SJSA1 (cell line): ENCODE measurements around the gene HDAC4. TPM values are rescaled to one million over a fixed set of nuclear protein-coding genes. Genes with fewer than 3 reads are reported as not detected.

Experiments
- DNase-seq, 2 experiments: peaks; one replicate each; pipeline ENCODE4 v3.0.0-alpha.2; 2015 to 2020; ENCODE audit warnings: low spot score in 2 of 2, low read depth in 1 of 2
- H3K27ac ChIP-seq: fragments of 250-450 bp; sonication (Bioruptor Pico); 2 replicates; pipeline ENCODE4 v1.5.1; 2020; ENCODE audit warnings: mild to moderate bottlenecking, moderate library complexity
- H3K27me3 ChIP-seq: fragments of 250-450 bp; sonication (Bioruptor Pico); replicated peaks from 2 replicates; pipeline ENCODE4 v1.5.1; 2020; ENCODE audit warnings: mild to moderate bottlenecking, moderate library complexity
- H3K36me3 ChIP-seq: fragments of 250-450 bp; sonication (Bioruptor Pico); 2 replicates; pipeline ENCODE4 v1.5.1; 2020; ENCODE audit warnings: mild to moderate bottlenecking
- H3K4me1 ChIP-seq: fragments of 250-450 bp; sonication (Bioruptor Pico); replicated peaks from 2 replicates; pipeline ENCODE4 v1.6.1; 2021; ENCODE audit warnings: mild to moderate bottlenecking
- H3K4me3 ChIP-seq: fragments of 250-450 bp; sonication (Bioruptor Pico); 2 replicates; pipeline ENCODE4 v1.5.1; 2020; ENCODE audit warnings: mild to moderate bottlenecking
- H3K9me3 ChIP-seq: fragments of 250-450 bp; sonication (Bioruptor Pico); replicated peaks from 2 replicates; pipeline ENCODE4 v1.5.1; 2020; ENCODE audit warnings: mild to moderate bottlenecking
- total RNA-seq: library from RNA; depleted of rRNA; stranded (reverse); fragments of >200 nt; shearing (Covaris generic); gene quantifications from 2 replicates; pipeline ENCODE4 v1.2.3, GENCODE V29; 2014

Gene HDAC4
- total RNA-seq, 1 experiment from 2014 or later: 13.2 TPM

GRCh38 chr2:239060676-239061075 is 340.1 kb downstream of the HDAC4 start:
- H3K9me3 ChIP-seq: no peaks in the 10 kb centered on the region
- H3K36me3 ChIP-seq: 0 out of 2 replicates have a peak, but pooled peaks cover under 1% of the 10 kb centered on the region
- DNase-seq: no peak
- no peaks in the 10 kb centered on the region for H3K27me3 ChIP-seq
- no peaks in the 10 kb centered on the region; the same call in 1 of the 2 replicates for H3K4me1 ChIP-seq
- no peak overlapping the region for H3K27ac ChIP-seq
- no peak overlapping the region for H3K4me3 ChIP-seq

- no peaks in the 10 kb centered on the region for H3K9me3 ChIP-seq
- H3K36me3 ChIP-seq: no peaks in the 10 kb centered on the region
- no peaks in the 10 kb centered on the region for H3K27me3 ChIP-seq
- no peak overlapping the region for H3K4me3 ChIP-seq
- no peak for DNase-seq
- no peak overlapping the region for H3K27ac ChIP-seq
- H3K4me1 ChIP-seq: no peaks in the 10 kb centered on the region; the same call in 1 of the 2 replicates
These were observed 341.0 kb downstream of the HDAC4 start for GRCh38 chr2:239059854-239060253.

- Histone ChIP-seq H3K27ac (no peak overlapping the region), H3K27me3 (no peaks in the 10 kb centered on the region), H3K4me3 (no peak overlapping the region), H3K36me3 (0 out of 2 replicates have a peak, but pooled peaks cover 3% of the 10 kb centered on the region), H3K9me3 (no peaks in the 10 kb centered on the region), H3K4me1 (no peaks in the 10 kb centered on the region; the same call in 1 of the 2 replicates)
- DNase-seq: no peak
These were observed 342.1 kb downstream of the HDAC4 start for GRCh38 chr2:239058766-239059165.

GRCh38 chr2:239057533-239057932 is 343.3 kb downstream of the HDAC4 start:
- H3K4me3 ChIP-seq: no peak overlapping the region
- 0 out of 2 replicates have a peak, but pooled peaks cover 3% of the 10 kb centered on the region for H3K36me3 ChIP-seq
- no peak overlapping the region for H3K27ac ChIP-seq
- no peaks in the 10 kb centered on the region; the same call in 1 of the 2 replicates for H3K4me1 ChIP-seq
- no peak for DNase-seq
- no peaks in the 10 kb centered on the region for H3K27me3 ChIP-seq
- H3K9me3 ChIP-seq: no peaks in the 10 kb centered on the region

- Histone ChIP-seq H3K4me3 (no peak overlapping the region), H3K27me3 (no peaks in the 10 kb centered on the region), H3K4me1 (no peaks in the 10 kb centered on the region; the same call in 1 of the 2 replicates), H3K27ac (no peak overlapping the region), H3K36me3 (0 out of 2 replicates have a peak, but pooled peaks cover 3% of the 10 kb centered on the region), H3K9me3 (no peaks in the 10 kb centered on the region)
- no peak for DNase-seq
These were observed 344.2 kb downstream of the HDAC4 start for GRCh38 chr2:239056611-239057010.

- no peaks in the 10 kb centered on the region for H3K9me3 ChIP-seq
- H3K4me1 ChIP-seq: no peaks in the 10 kb centered on the region; the same call in 1 of the 2 replicates
- DNase-seq: no peak
- no peaks in the 10 kb centered on the region for H3K27me3 ChIP-seq
- no peak overlapping the region for H3K4me3 ChIP-seq
- H3K27ac ChIP-seq: no peak overlapping the region
- 0 out of 2 replicates have a peak, but pooled peaks cover 3% of the 10 kb centered on the region for H3K36me3 ChIP-seq
These were observed 344.9 kb downstream of the HDAC4 start for GRCh38 chr2:239055756-239056493.

- no peak overlapping the region for H3K4me3 ChIP-seq
- no peak for DNase-seq
These were observed 345.9 kb downstream of the HDAC4 start for GRCh38 chr2:239054921-239055320.

GRCh38 chr2:239053801-239054503 is 346.9 kb downstream of the HDAC4 start:
- Histone ChIP-seq H3K27ac (no peak overlapping the region), H3K36me3 (0 out of 2 replicates have a peak, but pooled peaks cover 3% of the 10 kb centered on the region), H3K9me3 (no peaks in the 10 kb centered on the region), H3K4me1 (no peaks in the 10 kb centered on the region; the same call in 1 of the 2 replicates), H3K4me3 (no peak overlapping the region), H3K27me3 (no peaks in the 10 kb centered on the region)
- DNase-seq: no peak

More at GRCh38 chr2:239054921-239055320, 345.9 kb downstream of the HDAC4 start:
- no peaks in the 10 kb centered on the region for H3K27me3 ChIP-seq
- no peak overlapping the region for H3K27ac ChIP-seq
- no peaks in the 10 kb centered on the region for H3K9me3 ChIP-seq
- H3K4me1 ChIP-seq: no peaks in the 10 kb centered on the region; the same call in 1 of the 2 replicates
- H3K36me3 ChIP-seq: 0 out of 2 replicates have a peak, but pooled peaks cover 3% of the 10 kb centered on the region

GRCh38 chr2:239052798-239053665 is 347.8 kb downstream of the HDAC4 start:
- Histone ChIP-seq H3K4me1 (no peaks in the 10 kb centered on the region; the same call in 1 of the 2 replicates), H3K36me3 (0 out of 2 replicates have a peak, but pooled peaks cover 3% of the 10 kb centered on the region), H3K27me3 (no peaks in the 10 kb centered on the region), H3K27ac (no peak overlapping the region), H3K4me3 (no peak overlapping the region), H3K9me3 (no peaks in the 10 kb centered on the region)
- no peak for DNase-seq

- no peaks in the 10 kb centered on the region for H3K27me3 ChIP-seq
- H3K36me3 ChIP-seq: 0 out of 2 replicates have a peak, but pooled peaks cover 3% of the 10 kb centered on the region
- H3K4me3 ChIP-seq: no peak overlapping the region
- no peaks in the 10 kb centered on the region for H3K9me3 ChIP-seq
- no peak overlapping the region for H3K27ac ChIP-seq
- DNase-seq: no peak
- no peaks in the 10 kb centered on the region for H3K4me1 ChIP-seq
These were observed 348.9 kb downstream of the HDAC4 start for GRCh38 chr2:239051891-239052445.

GRCh38 chr2:239050252-239050649 is 350.6 kb downstream of the HDAC4 start:
- no peaks in the 10 kb centered on the region for H3K9me3 ChIP-seq
- H3K4me3 ChIP-seq: no peak overlapping the region
- H3K36me3 ChIP-seq: 0 out of 2 replicates have a peak, but pooled peaks cover 3% of the 10 kb centered on the region
- no peaks in the 10 kb centered on the region for H3K27me3 ChIP-seq
- H3K4me1 ChIP-seq: no peaks in the 10 kb centered on the region
- DNase-seq: no peak
- no peak overlapping the region for H3K27ac ChIP-seq

- Histone ChIP-seq H3K9me3 (no peaks in the 10 kb centered on the region), H3K4me3 (no peak overlapping the region), H3K27me3 (no peaks in the 10 kb centered on the region), H3K4me1 (no peaks in the 10 kb centered on the region), H3K36me3 (0 out of 2 replicates have a peak, but pooled peaks cover 2% of the 10 kb centered on the region), H3K27ac (no peak overlapping the region)
- no peak for DNase-seq
These were observed 351.2 kb downstream of the HDAC4 start for GRCh38 chr2:239049421-239050251.
